Hepatocyte (in vitro differentiated cells): ENCODE data around the gene DYNC1I1. TPM values are rescaled to one million over a fixed set of nuclear protein-coding genes. Genes with fewer than 3 reads are reported as not detected.

Experiments used
- DNase-seq: peaks from one replicate; pipeline ENCODE4 v3.0.0-alpha.2; 2016; ENCODE audit warnings: low spot score
- H2AFZ ChIP-seq: fragments of 200-600 bp; sonication (generic); 2 replicates; pipeline ENCODE4 v1.6.0; 2016; ENCODE audit warnings: antibody characterized with exemption, mild to moderate bottlenecking
- H3K27ac ChIP-seq: fragments of 200-600 bp; sonication (generic); 2 replicates; pipeline ENCODE4 v1.5.1; 2016; ENCODE audit warnings: mild to moderate bottlenecking
- H3K27me3 ChIP-seq: fragments of 200-600 bp; sonication (generic); 2 replicates; pipeline ENCODE4 v1.6.1; 2016
- H3K36me3 ChIP-seq: fragments of 200-600 bp; sonication (generic); replicated peaks from 2 replicates; pipeline ENCODE4 v1.5.1; 2016; ENCODE audit warnings: low read depth; ENCODE audit not compliant: insufficient read depth
- H3K4me1 ChIP-seq: fragments of 200-600 bp; sonication (generic); 2 replicates; pipeline ENCODE4 v1.5.1; 2016; ENCODE audit warnings: mild to moderate bottlenecking, moderate library complexity; ENCODE audit not compliant: insufficient read depth
- H3K4me2 ChIP-seq: fragments of 200-600 bp; sonication (generic); 2 replicates; pipeline ENCODE4 v1.6.0; 2016
- H3K4me3 ChIP-seq: fragments of 200-600 bp; sonication (generic); 2 replicates; pipeline ENCODE4 v1.5.1; 2016; ENCODE audit warnings: mild to moderate bottlenecking
- H3K79me2 ChIP-seq: fragments of 200-600 bp; sonication (generic); 2 replicates; pipeline ENCODE4 v1.6.0; 2017; ENCODE audit warnings: mild to moderate bottlenecking
- H3K9me2 ChIP-seq: fragments of 200-600 bp; sonication (generic); replicated peaks from 2 replicates; pipeline ENCODE4 v1.6.0; 2017; ENCODE audit warnings: mild to moderate bottlenecking; ENCODE audit not compliant: insufficient read depth
- H3K9me3 ChIP-seq: fragments of 200-600 bp; sonication (generic); 2 replicates; pipeline ENCODE4 v1.5.1; 2016; ENCODE audit warnings: low read depth, mild to moderate bottlenecking
- H4K20me1 ChIP-seq: fragments of 200-600 bp; sonication (generic); 2 replicates; pipeline ENCODE4 v1.6.0; 2016; ENCODE audit warnings: mild to moderate bottlenecking; ENCODE audit not compliant: insufficient read depth, poor library complexity, severe bottlenecking
- EZH2 ChIP-seq: fragments of 200-600 bp; sonication (generic); IDR thresholded peaks from 2 replicates; pipeline ENCODE4 v1.6.1; 2016; ENCODE audit warnings: antibody characterized with exemption, mild to moderate bottlenecking, borderline replicate concordance
- EZH2phosphoT487 ChIP-seq: fragments of 200-600 bp; sonication (generic); IDR thresholded peaks from one replicate; pipeline ENCODE4 v1.6.1; 2018; ENCODE audit warnings: antibody characterized with exemption, mild to moderate bottlenecking, low read depth, moderate library complexity; ENCODE audit not compliant: unreplicated experiment, severe bottlenecking
- WGBS: methylation state at CpG from one replicate; pipeline ENCODE4 v1.1.6; 2016; ENCODE audit warnings: low lambda C conversion rate; ENCODE audit errors: missing lambda C conversion rate; 5-methylcytosine and 5-hydroxymethylcytosine counted together
- polyA plus RNA-seq: library from polyadenylated mRNA; unstranded; fragments of >200 nt; fragmentation: Nextera tagmentation; extraction: Ambion mirVana; gene quantifications from 2 replicates; pipeline ENCODE4 v1.2.1, GENCODE V29; 2016
- total RNA-seq: library from RNA; depleted of rRNA; stranded (reverse); fragments of >200 nt; gene quantifications from 2 replicates; pipeline ENCODE4 v1.2.3, GENCODE V29; 2014
- TF ChIP-seq, protein P1 (sequence below): fragments of 200-600 bp; sonication (generic); IDR thresholded peaks from 2 replicates; pipeline ENCODE4 v1.5.1; 2016; ENCODE audit warnings: antibody characterized with exemption, mild to moderate bottlenecking; ENCODE audit not compliant: poor library complexity

DYNC1I1 gene
- total and polyA plus RNA-seq, 2 experiments from 2014 or later: 2.5 to 3.7 TPM

DNA sequence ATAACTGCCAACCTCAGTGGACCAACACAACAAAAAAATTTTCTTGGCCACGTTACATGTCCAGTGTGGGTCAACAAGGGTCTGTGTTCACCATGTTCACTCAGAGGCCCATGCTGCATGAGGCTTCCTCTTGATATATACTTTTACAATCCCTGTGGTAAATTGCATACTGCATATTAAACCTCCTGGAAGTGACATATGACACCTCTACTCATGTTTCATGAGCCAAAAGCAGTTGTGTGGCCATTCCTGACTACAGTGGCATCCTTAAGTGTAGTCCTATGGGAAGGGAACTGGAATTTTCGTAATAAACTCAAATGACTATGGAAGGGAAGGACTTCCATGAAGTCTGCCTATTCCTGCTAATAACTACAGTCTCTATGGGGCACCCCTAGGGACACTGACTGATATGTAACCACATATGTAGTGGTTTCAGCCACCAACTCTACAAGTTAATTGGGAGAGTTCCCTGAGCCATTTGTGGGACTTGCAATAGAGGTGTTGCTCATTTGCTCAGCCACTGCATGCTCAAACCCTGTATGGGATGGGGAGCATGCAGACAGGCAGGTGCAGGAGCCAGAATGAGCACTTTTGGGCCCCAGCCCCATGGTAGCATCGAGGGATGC lies 9.7 kb downstream of the DYNC1I1 start:
- Histone ChIP-seq H3K27me3 (no peaks in the 10 kb centered on the region), H3K4me1 (no peaks in the 10 kb centered on the region), H3K79me2 (no peaks in the 10 kb centered on the region), H3K36me3 (no peaks in the 10 kb centered on the region), H3K9me3 (no peaks in the 10 kb centered on the region), H3K9me2 (no peaks in the 10 kb centered on the region), H2AFZ (no peak overlapping the region), H3K4me2 (no peak overlapping the region), H3K4me3 (no peak overlapping the region), H4K20me1 (no peaks in the 10 kb centered on the region), H3K27ac (no peak overlapping the region)
- TF ChIP-seq, protein P1, sequence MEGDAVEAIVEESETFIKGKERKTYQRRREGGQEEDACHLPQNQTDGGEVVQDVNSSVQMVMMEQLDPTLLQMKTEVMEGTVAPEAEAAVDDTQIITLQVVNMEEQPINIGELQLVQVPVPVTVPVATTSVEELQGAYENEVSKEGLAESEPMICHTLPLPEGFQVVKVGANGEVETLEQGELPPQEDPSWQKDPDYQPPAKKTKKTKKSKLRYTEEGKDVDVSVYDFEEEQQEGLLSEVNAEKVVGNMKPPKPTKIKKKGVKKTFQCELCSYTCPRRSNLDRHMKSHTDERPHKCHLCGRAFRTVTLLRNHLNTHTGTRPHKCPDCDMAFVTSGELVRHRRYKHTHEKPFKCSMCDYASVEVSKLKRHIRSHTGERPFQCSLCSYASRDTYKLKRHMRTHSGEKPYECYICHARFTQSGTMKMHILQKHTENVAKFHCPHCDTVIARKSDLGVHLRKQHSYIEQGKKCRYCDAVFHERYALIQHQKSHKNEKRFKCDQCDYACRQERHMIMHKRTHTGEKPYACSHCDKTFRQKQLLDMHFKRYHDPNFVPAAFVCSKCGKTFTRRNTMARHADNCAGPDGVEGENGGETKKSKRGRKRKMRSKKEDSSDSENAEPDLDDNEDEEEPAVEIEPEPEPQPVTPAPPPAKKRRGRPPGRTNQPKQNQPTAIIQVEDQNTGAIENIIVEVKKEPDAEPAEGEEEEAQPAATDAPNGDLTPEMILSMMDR: no peak
- no peak for TF ChIP-seq EZH2
- no peak for TF ChIP-seq EZH2phosphoT487
- no peak for DNase-seq
- WGBS: 86% methylated on average over 3 of the region's 3 CpGs

DNA sequence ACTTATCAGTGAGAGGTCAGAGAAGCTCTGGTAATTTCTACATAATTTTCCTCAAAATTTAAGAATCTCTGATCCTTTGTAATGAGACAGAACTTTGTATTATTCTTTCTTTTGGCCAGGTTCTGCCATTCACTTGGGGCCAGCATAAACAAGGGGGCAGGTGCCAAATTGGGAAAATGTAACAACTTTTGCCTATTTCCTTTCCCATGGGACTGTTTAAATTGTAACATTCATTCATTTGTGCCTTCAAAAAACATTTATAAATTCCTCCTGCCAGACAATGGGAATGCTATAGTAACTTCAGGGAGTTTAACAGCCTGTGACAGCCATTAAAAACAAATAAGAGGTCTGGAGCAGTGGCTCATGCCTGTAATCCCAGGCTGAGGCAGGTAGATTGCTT lies 12.4 kb downstream of the DYNC1I1 start:
- H2AFZ ChIP-seq: no peak overlapping the region
- H4K20me1 ChIP-seq: no peaks in the 10 kb centered on the region
- H3K27ac ChIP-seq: no peak overlapping the region
- no peak overlapping the region for H3K4me3 ChIP-seq
- DNase-seq: no peak
- H3K4me1 ChIP-seq: no peaks in the 10 kb centered on the region
- no peaks in the 10 kb centered on the region for H3K36me3 ChIP-seq
- H3K9me3 ChIP-seq: no peaks in the 10 kb centered on the region
- no peak overlapping the region for H3K4me2 ChIP-seq
- no peaks in the 10 kb centered on the region for H3K9me2 ChIP-seq
- H3K27me3 ChIP-seq: no peaks in the 10 kb centered on the region
- TF ChIP-seq, protein P1: no peak
- no peak for TF ChIP-seq EZH2phosphoT487
- no peak for TF ChIP-seq EZH2
- no peaks in the 10 kb centered on the region for H3K79me2 ChIP-seq

DNA sequence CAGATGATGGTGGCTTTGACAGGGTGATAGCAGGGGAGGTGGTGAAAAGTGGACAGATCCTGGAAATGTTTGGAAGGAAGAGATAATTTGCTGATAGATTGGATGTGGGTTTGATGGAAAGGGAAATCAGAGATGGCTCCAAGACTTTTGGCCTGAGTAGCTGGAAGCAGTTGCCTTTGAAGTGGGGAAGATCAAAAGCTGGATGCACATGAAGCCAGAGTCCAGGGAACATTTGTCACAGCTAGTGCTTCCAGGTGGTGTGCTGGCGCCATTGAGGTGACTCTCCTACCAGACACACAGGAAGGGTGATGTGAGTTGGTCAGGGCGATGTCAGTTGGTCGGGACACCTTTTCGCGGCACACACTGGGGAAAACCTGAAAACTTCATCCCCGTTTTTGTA lies 15.9 kb downstream of the DYNC1I1 start:
- Histone ChIP-seq H3K9me3 (no peaks in the 10 kb centered on the region), H2AFZ (no peak overlapping the region), H3K9me2 (no peaks in the 10 kb centered on the region), H3K4me3 (no peak overlapping the region), H4K20me1 (no peaks in the 10 kb centered on the region), H3K4me1 (no peaks in the 10 kb centered on the region), H3K27ac (no peak overlapping the region), H3K27me3 (no peaks in the 10 kb centered on the region), H3K79me2 (no peaks in the 10 kb centered on the region), H3K36me3 (no peaks in the 10 kb centered on the region), H3K4me2 (no peak overlapping the region)
- no peak for TF ChIP-seq EZH2phosphoT487
- DNase-seq: no peak
- 93% methylated on average over 6 of the region's 6 CpGs for WGBS

- no peak for TF ChIP-seq EZH2phosphoT487
- TF ChIP-seq, protein P1: no peak
- TF ChIP-seq EZH2: no peak
- H3K36me3 ChIP-seq: no peaks in the 10 kb centered on the region
- H3K4me2 ChIP-seq: no peak overlapping the region
- H3K79me2 ChIP-seq: no peaks in the 10 kb centered on the region
- H3K27ac ChIP-seq: no peak overlapping the region
- WGBS: 74% methylated on average over 2 of the region's 2 CpGs
- H2AFZ ChIP-seq: no peak overlapping the region
- DNase-seq: no peak
- no peaks in the 10 kb centered on the region for H3K9me3 ChIP-seq
- no peak overlapping the region for H3K4me3 ChIP-seq
- no peaks in the 10 kb centered on the region for H4K20me1 ChIP-seq
- no peaks in the 10 kb centered on the region for H3K9me2 ChIP-seq
- no peaks in the 10 kb centered on the region for H3K27me3 ChIP-seq
- no peaks in the 10 kb centered on the region for H3K4me1 ChIP-seq
These were observed 16.5 kb downstream of the DYNC1I1 start for GRCh38 chr7:95788884-95789283.
